Neural progenitor cell (in vitro differentiated cells): Measurements from ENCODE around the gene AGAP5. TPM values are rescaled to one million over a fixed set of nuclear protein-coding genes. Genes with fewer than 3 reads are reported as not detected.
A peak's percentile ranks its signal among the peaks of the same experiment; 100 is the strongest.
"Not testable (repeated sequence)": the region's sequence is repeated elsewhere in the genome, so short reads cannot be mapped to it uniquely, and the experiment has no call there.

Experiments used
- DNase-seq: peaks from one replicate; pipeline ENCODE4 v3.0.0-alpha.2; 2016; ENCODE audit warnings: low spot score
- H2AFZ ChIP-seq: fragments of 200-600 bp; sonication (generic); replicated peaks from 2 replicates; pipeline ENCODE4 v1.6.1; 2016; ENCODE audit warnings: antibody characterized with exemption
- H3F3A ChIP-seq: fragments of 200-600 bp; sonication (generic); 2 replicates; pipeline ENCODE4 v1.6.1; 2016; ENCODE audit warnings: antibody characterized with exemption, low read depth
- H3K27ac ChIP-seq: fragments of 200-600 bp; sonication (generic); 2 replicates; pipeline ENCODE4 v1.5.1; 2016; ENCODE audit warnings: mild to moderate bottlenecking
- H3K27me3 ChIP-seq: fragments of 200-600 bp; sonication (generic); 2 replicates; pipeline ENCODE4 v1.6.1; 2016; ENCODE audit warnings: mild to moderate bottlenecking, moderate library complexity
- H3K36me3 ChIP-seq: fragments of 200-600 bp; sonication (generic); 2 replicates; pipeline ENCODE4 v1.5.1; 2016
- H3K4me1 ChIP-seq: fragments of 200-600 bp; sonication (generic); 2 replicates; pipeline ENCODE4 v1.6.1; 2016; ENCODE audit warnings: mixed run types
- H3K4me2 ChIP-seq: fragments of 200-600 bp; sonication (generic); 2 replicates; pipeline ENCODE4 v1.6.1; 2016
- H3K4me3 ChIP-seq: fragments of 200-600 bp; sonication (generic); 2 replicates; pipeline ENCODE4 v1.5.1; 2016
- H3K79me2 ChIP-seq: fragments of 200-600 bp; sonication (generic); 2 replicates; pipeline ENCODE4 v1.6.1; 2016; ENCODE audit warnings: low read depth
- H3K9ac ChIP-seq: fragments of 200-600 bp; sonication (generic); 2 replicates; pipeline ENCODE4 v1.6.1; 2016
- H3K9me3 ChIP-seq: fragments of 200-600 bp; sonication (generic); 2 replicates; pipeline ENCODE4 v1.5.1; 2016; ENCODE audit warnings: low read depth
- H4K20me1 ChIP-seq: fragments of 200-600 bp; sonication (generic); 2 replicates; pipeline ENCODE4 v1.6.1; 2016; ENCODE audit warnings: low read depth
- H3K27ac Mint-ChIP-seq: 3 replicates; pipeline ENCODE4 v1.8.0; 2021; ENCODE audit warnings: mixed read lengths
- H3K27me3 Mint-ChIP-seq: 2 replicates; pipeline ENCODE4 v1.8.0; 2022; ENCODE audit warnings: low read depth, mild to moderate bottlenecking, inconsistent platforms, moderate library complexity, mixed read lengths; ENCODE audit not compliant: insufficient read depth
- H3K36me3 Mint-ChIP-seq: 3 replicates; pipeline ENCODE4 v1.8.0; 2021; ENCODE audit warnings: mixed read lengths
- H3K4me1 Mint-ChIP-seq: 3 replicates; pipeline ENCODE4 v1.8.0; 2021; ENCODE audit warnings: mixed read lengths
- H3K4me3 Mint-ChIP-seq: 3 replicates; pipeline ENCODE4 v1.8.0; 2021; ENCODE audit warnings: mild to moderate bottlenecking, moderate library complexity, mixed read lengths
- H3K9me3 Mint-ChIP-seq: 3 replicates; pipeline ENCODE4 v1.8.0; 2020; ENCODE audit warnings: mixed read lengths
- CTCF ChIP-seq: fragments of 200-600 bp; sonication (generic); IDR thresholded peaks from 2 replicates; pipeline ENCODE4 v1.5.1; 2017; ENCODE audit warnings: antibody characterized with exemption, mild to moderate bottlenecking
- EZH2 ChIP-seq: fragments of 200-600 bp; sonication (generic); IDR thresholded peaks from 2 replicates; pipeline ENCODE4 v1.6.1; 2017; ENCODE audit warnings: antibody characterized with exemption, mild to moderate bottlenecking, moderate library complexity
- EZH2phosphoT487 ChIP-seq: fragments of 200-600 bp; sonication (generic); IDR thresholded peaks from 2 replicates; pipeline ENCODE4 v1.6.1; 2017; ENCODE audit warnings: antibody characterized with exemption
- total RNA-seq: library from RNA; depleted of rRNA; stranded (reverse); fragments of >200 nt; gene quantifications from 2 replicates; pipeline ENCODE4 v1.2.3, GENCODE V29; 2015; ENCODE audit warnings: low replicate concordance

Gene AGAP5
- total RNA-seq, 1 donor from 2014 or later, result 9.4 TPM

GRCh38 chr10:73717556-73717955, 19.6 kb upstream of the AGAP5 start:
- Histone ChIP-seq H2AFZ (no peak overlapping the region), H3K4me3 (no peak overlapping the region), H3F3A (peaks cover 7% of the 10 kb centered on the region), H3K27ac (no peak overlapping the region), H3K9ac (no peak overlapping the region), H4K20me1 (no peaks in the 10 kb centered on the region), H3K27me3 (no peaks in the 10 kb centered on the region), H3K36me3 (peaks cover 15% of the 10 kb centered on the region), H3K79me2 (no peaks in the 10 kb centered on the region), H3K4me1 (no peaks in the 10 kb centered on the region), H3K4me2 (no peak overlapping the region), H3K9me3 (no peaks in the 10 kb centered on the region)
- Mint-ChIP-seq H3K9me3 (no peaks in the 10 kb centered on the region), H3K27ac (no peak overlapping the region), H3K4me3 (no peak overlapping the region), H3K27me3 (no peaks in the 10 kb centered on the region), H3K36me3 (peaks cover 2% of the 10 kb centered on the region), H3K4me1 (peaks cover 4% of the 10 kb centered on the region)
- no peak for DNase-seq
- TF ChIP-seq CTCF (no peak), EZH2 (no peak), EZH2phosphoT487 (no peak)

GRCh38 chr10:73716251-73716650, 18.3 kb upstream of the AGAP5 start:
- no peaks in the 10 kb centered on the region for H3K4me1 ChIP-seq
- no peaks in the 10 kb centered on the region for H3K9me3 ChIP-seq
- no peak for TF ChIP-seq CTCF
- no peak for TF ChIP-seq EZH2phosphoT487
- TF ChIP-seq EZH2, result no peak
- peaks cover 15% of the 10 kb centered on the region for H3K36me3 ChIP-seq
- no peak overlapping the region for H3K4me2 ChIP-seq
- DNase-seq, result no peak
- Mint-ChIP-seq H3K4me1 (peaks cover 4% of the 10 kb centered on the region), H3K36me3 (no peaks in the 10 kb centered on the region), H3K9me3 (no peaks in the 10 kb centered on the region), H3K27me3 (no peaks in the 10 kb centered on the region), H3K4me3 (no peak overlapping the region), H3K27ac (no peak overlapping the region)
- peaks cover 7% of the 10 kb centered on the region for H3F3A ChIP-seq
- no peak overlapping the region for H3K4me3 ChIP-seq
- no peaks in the 10 kb centered on the region for H3K79me2 ChIP-seq
- no peaks in the 10 kb centered on the region for H4K20me1 ChIP-seq
- peak overlapping the region; percentile 32 for H3K9ac ChIP-seq
- H3K27ac ChIP-seq, result no peak overlapping the region
- H3K27me3 ChIP-seq, result no peaks in the 10 kb centered on the region
- H2AFZ ChIP-seq, result no peak overlapping the region

GRCh38 chr10:73715179-73716156, 17.6 kb upstream of the AGAP5 start:
- peak overlapping the region; percentile 33 for H3K27ac Mint-ChIP-seq
- H3K27ac ChIP-seq, H3K27me3 Mint-ChIP-seq, DNase-seq, H2AFZ ChIP-seq, H3K9me3 Mint-ChIP-seq, H3K4me1 ChIP-seq, H3K4me3 ChIP-seq, H3K36me3 Mint-ChIP-seq, H3F3A ChIP-seq, H3K4me2 ChIP-seq, H4K20me1 ChIP-seq, H3K9ac ChIP-seq, H3K4me1 Mint-ChIP-seq, H3K9me3 ChIP-seq, H3K4me3 Mint-ChIP-seq, H3K27me3 ChIP-seq, H3K79me2 ChIP-seq: not testable (repeated sequence)
- peaks cover 15% of the 10 kb centered on the region for H3K36me3 ChIP-seq

GRCh38 chr10:73714483-73714882, 16.6 kb upstream of the AGAP5 start:
- not testable (repeated sequence) for H3K4me2 ChIP-seq, H3K4me3 Mint-ChIP-seq, H3K27ac ChIP-seq, H3K9me3 ChIP-seq, H4K20me1 ChIP-seq, H3K9me3 Mint-ChIP-seq, H3K27ac Mint-ChIP-seq, H3K4me3 ChIP-seq, H3F3A ChIP-seq, H3K27me3 ChIP-seq, H3K27me3 Mint-ChIP-seq, H3K4me1 Mint-ChIP-seq, DNase-seq, H3K79me2 ChIP-seq, H2AFZ ChIP-seq, H3K36me3 Mint-ChIP-seq, H3K9ac ChIP-seq, H3K4me1 ChIP-seq
- peaks cover 14% of the 10 kb centered on the region for H3K36me3 ChIP-seq

GRCh38 chr10:73713912-73714311, 16.0 kb upstream of the AGAP5 start:
- not testable (repeated sequence) for H3K4me2 ChIP-seq, H3K27ac Mint-ChIP-seq, H3K4me1 Mint-ChIP-seq

GRCh38 chr10:73711683-73712082, 13.8 kb upstream of the AGAP5 start:
- H3K27me3 Mint-ChIP-seq, H3K36me3 ChIP-seq, H3K4me2 ChIP-seq, H3K4me3 Mint-ChIP-seq, H3K9ac ChIP-seq, H3K9me3 Mint-ChIP-seq, H3K27ac Mint-ChIP-seq, H3K9me3 ChIP-seq, H3F3A ChIP-seq, DNase-seq, H3K4me1 Mint-ChIP-seq, H3K27me3 ChIP-seq, H3K36me3 Mint-ChIP-seq, H3K4me1 ChIP-seq, H4K20me1 ChIP-seq, H3K4me3 ChIP-seq, H3K27ac ChIP-seq, H3K79me2 ChIP-seq, H2AFZ ChIP-seq: not testable (repeated sequence)

More at GRCh38 chr10:73713912-73714311, 16.0 kb upstream of the AGAP5 start:
- H3K9me3 ChIP-seq, H3F3A ChIP-seq, H2AFZ ChIP-seq, H3K4me3 Mint-ChIP-seq, H3K4me3 ChIP-seq, H3K27ac ChIP-seq, H3K36me3 Mint-ChIP-seq, H3K9ac ChIP-seq, H3K27me3 ChIP-seq, H4K20me1 ChIP-seq, H3K27me3 Mint-ChIP-seq, H3K4me1 ChIP-seq, DNase-seq, H3K9me3 Mint-ChIP-seq, H3K79me2 ChIP-seq: not testable (repeated sequence)
- peaks cover 12% of the 10 kb centered on the region for H3K36me3 ChIP-seq
